IPS-15b (cell line): ENCODE results near the gene CXCL11.

Experiments
- H3K27me3 ChIP-seq: one replicate; pipeline ENCODE4 v1.6.1; 2013; ENCODE audit warnings: low read length; ENCODE audit not compliant: control insufficient read depth, insufficient read depth
- H3K36me3 ChIP-seq: one replicate; pipeline ENCODE4 v1.6.1; 2013; ENCODE audit warnings: low read length; ENCODE audit not compliant: control insufficient read depth, insufficient read depth
- H3K4me1 ChIP-seq: one replicate; pipeline ENCODE4 v1.6.1; 2013; ENCODE audit warnings: mild to moderate bottlenecking, low read length; ENCODE audit not compliant: control insufficient read depth, insufficient read depth
- H3K4me3 ChIP-seq: one replicate; pipeline ENCODE4 v1.5.1; 2013; ENCODE audit warnings: low read depth, low read length
- H3K9ac ChIP-seq: one replicate; pipeline ENCODE4 v1.6.1; 2013; ENCODE audit warnings: low read depth, mild to moderate bottlenecking, low read length
- H3K9me3 ChIP-seq: one replicate; pipeline ENCODE4 v1.6.1; 2013; ENCODE audit warnings: mild to moderate bottlenecking, low read length; ENCODE audit not compliant: control insufficient read depth, insufficient read depth

Gene CXCL11

GRCh38 chr4:76036855-76037254 lies 985 bp upstream of the CXCL11 start:
- no peaks in the 10 kb centered on the region for H3K9me3 ChIP-seq
- H3K4me3 ChIP-seq = no peak overlapping the region
- no peaks in the 10 kb centered on the region for H3K4me1 ChIP-seq
- no peaks in the 10 kb centered on the region for H3K36me3 ChIP-seq
- no peak overlapping the region for H3K9ac ChIP-seq
- H3K27me3 ChIP-seq = no peaks in the 10 kb centered on the region

- H3K4me1 ChIP-seq = no peaks in the 10 kb centered on the region
- no peak overlapping the region for H3K4me3 ChIP-seq
- H3K9ac ChIP-seq = no peak overlapping the region
- H3K9me3 ChIP-seq = no peaks in the 10 kb centered on the region
- H3K36me3 ChIP-seq = no peaks in the 10 kb centered on the region
- H3K27me3 ChIP-seq = no peaks in the 10 kb centered on the region
Observed at GRCh38 chr4:76035141-76035540, 729 bp downstream of the CXCL11 start.

GRCh38 chr4:76029300-76029699 lies 6.6 kb downstream of the CXCL11 start:
- no peak overlapping the region for H3K4me3 ChIP-seq
- H3K27me3 ChIP-seq = no peaks in the 10 kb centered on the region
- H3K36me3 ChIP-seq = no peaks in the 10 kb centered on the region
- no peaks in the 10 kb centered on the region for H3K9me3 ChIP-seq
- H3K4me1 ChIP-seq = no peaks in the 10 kb centered on the region
- no peak overlapping the region for H3K9ac ChIP-seq

GRCh38 chr4:76028350-76028765 lies 7.5 kb downstream of the CXCL11 start:
- Histone ChIP-seq H3K9ac (no peak overlapping the region), H3K27me3 (no peaks in the 10 kb centered on the region), H3K4me3 (no peak overlapping the region), H3K36me3 (no peaks in the 10 kb centered on the region), H3K4me1 (no peaks in the 10 kb centered on the region), H3K9me3 (no peaks in the 10 kb centered on the region)

GRCh38 chr4:76024065-76024464 lies 11.8 kb downstream of the CXCL11 start:
- no peaks in the 10 kb centered on the region for H3K27me3 ChIP-seq
- no peak overlapping the region for H3K9ac ChIP-seq
- no peaks in the 10 kb centered on the region for H3K36me3 ChIP-seq
- H3K4me1 ChIP-seq = no peaks in the 10 kb centered on the region
- no peak overlapping the region for H3K4me3 ChIP-seq
- H3K9me3 ChIP-seq = no peaks in the 10 kb centered on the region

GRCh38 chr4:76023389-76023788 lies 12.5 kb downstream of the CXCL11 start, which contains the start of gene CXCL10:
Gene CXCL10 (minus strand): TSS chr4:76023497. CDS start chr4:76023431, 66 bp downstream.
- Histone ChIP-seq H3K4me1 (no peaks in the 10 kb centered on the region), H3K9ac (no peak within 1 kb of the TSS), H3K27me3 (no peaks in the 10 kb centered on the region), H3K9me3 (no peaks in the 10 kb centered on the region), H3K4me3 (no peak within 1 kb of the TSS), H3K36me3 (no peaks in the 10 kb centered on the region)

- no peaks in the 10 kb centered on the region for H3K36me3 ChIP-seq
- H3K27me3 ChIP-seq = no peaks in the 10 kb centered on the region
- H3K9me3 ChIP-seq = no peaks in the 10 kb centered on the region
- H3K4me1 ChIP-seq = no peaks in the 10 kb centered on the region
- H3K9ac ChIP-seq = no peak overlapping the region
- no peak overlapping the region for H3K4me3 ChIP-seq
Observed at GRCh38 chr4:76022677-76023076, 13.2 kb downstream of the CXCL11 start.

- Histone ChIP-seq H3K36me3 (no peaks in the 10 kb centered on the region), H3K27me3 (no peaks in the 10 kb centered on the region), H3K9ac (no peak overlapping the region), H3K4me1 (no peaks in the 10 kb centered on the region), H3K4me3 (no peak overlapping the region), H3K9me3 (no peaks in the 10 kb centered on the region)
Observed at GRCh38 chr4:76022031-76022430, 13.8 kb downstream of the CXCL11 start.

GRCh38 chr4:76017056-76017686 lies 18.7 kb downstream of the CXCL11 start:
- Histone ChIP-seq H3K4me3 (no peak overlapping the region), H3K4me1 (peaks cover 2% of the 10 kb centered on the region), H3K9ac (no peak overlapping the region), H3K36me3 (no peaks in the 10 kb centered on the region), H3K27me3 (no peaks in the 10 kb centered on the region), H3K9me3 (no peaks in the 10 kb centered on the region)

- Histone ChIP-seq H3K4me1 (peaks cover 9% of the 10 kb centered on the region), H3K27me3 (no peaks in the 10 kb centered on the region), H3K9me3 (no peaks in the 10 kb centered on the region), H3K36me3 (no peaks in the 10 kb centered on the region), H3K9ac (no peak overlapping the region), H3K4me3 (no peak overlapping the region)
Observed at GRCh38 chr4:76016393-76016792, 19.5 kb downstream of the CXCL11 start.

GRCh38 chr4:76013540-76013939 lies 22.3 kb downstream of the CXCL11 start:
- Histone ChIP-seq H3K4me1 (peaks cover 11% of the 10 kb centered on the region), H3K4me3 (no peak overlapping the region), H3K27me3 (peaks cover 3% of the 10 kb centered on the region), H3K9me3 (no peaks in the 10 kb centered on the region), H3K9ac (no peak overlapping the region), H3K36me3 (no peaks in the 10 kb centered on the region)

- Histone ChIP-seq H3K36me3 (no peaks in the 10 kb centered on the region), H3K4me3 (no peak overlapping the region)
Observed at GRCh38 chr4:76012388-76012801, 23.5 kb downstream of the CXCL11 start.

More at GRCh38 chr4:76012388-76012801, 23.5 kb downstream of the CXCL11 start:
- no peaks in the 10 kb centered on the region for H3K9me3 ChIP-seq
- H3K4me1 ChIP-seq = peaks cover 11% of the 10 kb centered on the region
- peaks cover 3% of the 10 kb centered on the region for H3K27me3 ChIP-seq
- H3K9ac ChIP-seq = no peak overlapping the region
